ENCODE measurements around the gene DNAH14.

The DNAH14 gene

DNA sequence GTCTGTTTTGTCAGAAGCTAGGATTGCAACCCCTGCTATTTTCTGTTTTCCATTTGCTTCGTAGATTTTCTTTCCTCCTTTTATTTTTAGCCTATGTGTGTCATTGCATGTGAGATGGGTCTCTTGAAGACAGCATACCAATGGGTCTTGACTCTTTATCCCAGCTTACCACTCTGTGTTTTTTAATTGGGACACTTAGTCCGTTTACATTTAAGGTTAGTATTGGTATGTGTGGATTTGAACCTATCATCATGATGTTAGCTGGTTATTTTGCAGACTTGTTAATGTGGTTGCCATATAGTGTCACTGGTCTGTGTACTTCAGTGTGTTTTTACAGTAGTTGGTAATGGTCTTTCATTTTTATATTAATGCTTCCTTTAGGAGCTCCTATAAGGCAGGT is 141.5 kb downstream of the DNAH14 start:
- no peaks in the 10 kb centered on the region for H3K79me1 ChIP-seq (ENCODE audit: low read length)
- no peak overlapping the region for H2BK120ac ChIP-seq (ENCODE audit: low read depth, low read length)
- DNase-seq: no peak
- H3K79me2 ChIP-seq (ENCODE audit: control insufficient read depth, insufficient read depth, low read length): no peaks in the 10 kb centered on the region
- H3K18ac ChIP-seq (ENCODE audit: low read length): no peak overlapping the region
- H3K4me2 ChIP-seq (ENCODE audit: low read length): no peak overlapping the region
- no peak overlapping the region for H2BK15ac ChIP-seq (replicated peaks; ENCODE audit: low read depth)
- H3K27ac ChIP-seq (ENCODE audit: low read depth, low read length): no peak overlapping the region
- H2AK5ac ChIP-seq (ENCODE audit: low read length): no peak overlapping the region
- no CpG with 5 or more reads among the region's 2 CpGs for WGBS (ENCODE audit: extremely low coverage, insufficient coverage, low lambda C conversion rate)
- no peak overlapping the region for H4K5ac ChIP-seq (ENCODE audit: low read length)
- no peak overlapping the region for H2BK5ac ChIP-seq (ENCODE audit: low read length)
- H3K56ac ChIP-seq (ENCODE audit: low read length): no peak overlapping the region
- H3K23ac ChIP-seq (ENCODE audit: low read length): no peak overlapping the region
- H3K4ac ChIP-seq (ENCODE audit: low read depth, low read length): no peak overlapping the region
- no peaks in the 10 kb centered on the region for H3K27me3 ChIP-seq (ENCODE audit: insufficient read depth, low read length, poor library complexity)
- H4K8ac ChIP-seq (ENCODE audit: low read depth, low read length): no peak overlapping the region
- no peak overlapping the region for H3K9ac ChIP-seq (ENCODE audit: low read length)
- H3K4me3 ChIP-seq (ENCODE audit: low read length): no peak overlapping the region
- no peaks in the 10 kb centered on the region for H3K36me3 ChIP-seq (ENCODE audit: control insufficient read depth, insufficient read depth, low read length)
- no peaks in the 10 kb centered on the region for H3K4me1 ChIP-seq (ENCODE audit: control insufficient read depth, low read depth, low read length)

DNA sequence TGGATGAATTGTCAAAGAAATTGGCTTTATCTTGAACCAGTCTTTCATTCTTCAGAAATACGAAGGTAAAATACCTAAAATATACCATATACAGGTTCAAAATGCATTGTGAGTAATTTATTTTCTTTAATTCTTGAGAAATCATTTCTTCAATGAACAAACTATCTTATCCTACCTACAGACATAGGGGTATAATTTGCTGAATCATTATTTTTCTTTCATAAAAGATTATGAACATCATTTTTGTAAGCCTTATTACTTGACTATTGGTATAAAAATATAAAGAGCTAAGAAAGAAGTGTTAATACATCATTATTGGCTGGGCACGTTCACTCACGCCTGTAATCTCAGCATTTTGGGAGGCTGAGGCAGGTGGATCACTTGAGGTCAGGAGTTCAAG is 167.7 kb downstream of the DNAH14 start:
- WGBS (ENCODE audit: extremely low coverage, insufficient coverage, low lambda C conversion rate): no CpG with 5 or more reads among the region's 3 CpGs
- H3K56ac ChIP-seq (ENCODE audit: low read length): no peak overlapping the region

DNA sequence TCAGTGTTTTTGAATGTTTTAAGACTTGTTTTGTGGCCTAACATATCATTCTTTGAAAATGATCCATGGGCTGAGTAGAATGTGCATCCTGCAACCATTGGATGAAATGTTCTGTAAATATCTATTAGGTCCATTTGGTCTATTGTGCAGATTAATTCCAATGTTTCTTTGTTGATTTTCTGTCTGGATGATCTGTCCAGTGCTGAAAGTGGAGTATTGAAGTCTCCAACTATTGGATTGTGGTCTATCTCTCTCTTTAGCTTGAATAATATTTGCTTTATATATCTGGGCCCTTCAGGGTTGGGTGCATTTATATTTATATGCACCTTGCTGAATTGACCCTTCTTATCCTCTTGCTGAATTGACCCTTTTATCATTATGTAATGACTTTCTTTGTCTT is 181.5 kb downstream of the DNAH14 start:
- Histone ChIP-seq H3K27ac (ENCODE audit: low read depth, low read length) (no peak overlapping the region), H2BK5ac (ENCODE audit: low read length) (no peak overlapping the region), H3K18ac (ENCODE audit: low read length) (no peak overlapping the region), H3K79me1 (ENCODE audit: low read length) (no peaks in the 10 kb centered on the region), H3K56ac (ENCODE audit: low read length) (no peak overlapping the region), H3K4me3 (ENCODE audit: low read length) (no peak overlapping the region), H3K4me1 (ENCODE audit: control insufficient read depth, low read depth, low read length) (no peaks in the 10 kb centered on the region), H3K23ac (ENCODE audit: low read length) (no peak overlapping the region), H2BK120ac (ENCODE audit: low read depth, low read length) (no peak overlapping the region), H2BK15ac (replicated peaks; ENCODE audit: low read depth) (no peak overlapping the region), H3K4ac (ENCODE audit: low read depth, low read length) (no peak overlapping the region), H4K5ac (ENCODE audit: low read length) (no peak overlapping the region), H3K4me2 (ENCODE audit: low read length) (no peak overlapping the region), H3K36me3 (ENCODE audit: control insufficient read depth, insufficient read depth, low read length) (no peaks in the 10 kb centered on the region), H3K79me2 (ENCODE audit: control insufficient read depth, insufficient read depth, low read length) (no peaks in the 10 kb centered on the region), H2AK5ac (ENCODE audit: low read length) (no peak overlapping the region), H3K27me3 (ENCODE audit: insufficient read depth, low read length, poor library complexity) (no peaks in the 10 kb centered on the region), H3K9ac (ENCODE audit: low read length) (no peak overlapping the region), H4K8ac (ENCODE audit: low read depth, low read length) (no peak overlapping the region)
- DNase-seq: no peak

More for the DNA sequence above, 167.7 kb downstream of the DNAH14 start:
- no peak overlapping the region for H3K23ac ChIP-seq (ENCODE audit: low read length)
- H3K27ac ChIP-seq (ENCODE audit: low read depth, low read length): no peak overlapping the region
- no peak overlapping the region for H3K18ac ChIP-seq (ENCODE audit: low read length)
- H3K79me1 ChIP-seq (ENCODE audit: low read length): no peaks in the 10 kb centered on the region
- no peaks in the 10 kb centered on the region for H3K27me3 ChIP-seq (ENCODE audit: insufficient read depth, low read length, poor library complexity)
- H3K4me3 ChIP-seq (ENCODE audit: low read length): no peak overlapping the region
- no peak overlapping the region for H2AK5ac ChIP-seq (ENCODE audit: low read length)
- H2BK120ac ChIP-seq (ENCODE audit: low read depth, low read length): no peak overlapping the region
- no peak overlapping the region for H4K5ac ChIP-seq (ENCODE audit: low read length)
- DNase-seq: no peak
- H3K4me1 ChIP-seq (ENCODE audit: control insufficient read depth, low read depth, low read length): no peaks in the 10 kb centered on the region
- no peak overlapping the region for H4K8ac ChIP-seq (ENCODE audit: low read depth, low read length)
- no peaks in the 10 kb centered on the region for H3K79me2 ChIP-seq (ENCODE audit: control insufficient read depth, insufficient read depth, low read length)
- H3K36me3 ChIP-seq (ENCODE audit: control insufficient read depth, insufficient read depth, low read length): no peaks in the 10 kb centered on the region
- H2BK15ac ChIP-seq (replicated peaks; ENCODE audit: low read depth): no peak overlapping the region
- H3K4ac ChIP-seq (ENCODE audit: low read depth, low read length): no peak overlapping the region
- H2BK5ac ChIP-seq (ENCODE audit: low read length): no peak overlapping the region
- H3K4me2 ChIP-seq (ENCODE audit: low read length): no peak overlapping the region
- H3K9ac ChIP-seq (ENCODE audit: low read length): no peak overlapping the region

DNA sequence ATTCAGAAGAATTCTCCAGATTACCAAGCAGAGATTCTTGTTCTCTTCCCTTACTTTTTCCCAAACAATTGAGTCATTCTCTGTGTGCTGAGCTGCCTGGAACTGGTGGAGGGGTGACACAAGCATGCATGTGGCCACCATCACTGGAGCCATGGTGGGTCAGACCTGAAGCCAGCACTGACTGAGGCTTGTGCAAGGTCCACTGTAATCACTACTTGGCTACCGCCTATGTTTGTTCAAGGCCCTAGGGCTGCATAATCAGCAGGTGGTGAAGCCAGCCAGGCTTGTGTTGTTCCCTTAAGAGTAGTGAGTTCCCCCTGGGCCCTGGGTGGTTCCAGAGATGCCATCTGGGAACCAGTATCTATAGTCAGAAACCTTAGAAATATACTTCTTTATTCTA is 183.8 kb downstream of the DNAH14 start:
- Histone ChIP-seq H3K79me2 (ENCODE audit: control insufficient read depth, insufficient read depth, low read length) (no peaks in the 10 kb centered on the region), H2BK5ac (ENCODE audit: low read length) (no peak overlapping the region), H3K4me2 (ENCODE audit: low read length) (no peak overlapping the region), H3K27ac (ENCODE audit: low read depth, low read length) (no peak overlapping the region), H3K56ac (ENCODE audit: low read length) (no peak overlapping the region), H4K8ac (ENCODE audit: low read depth, low read length) (no peak overlapping the region), H3K4ac (ENCODE audit: low read depth, low read length) (no peak overlapping the region), H2BK15ac (replicated peaks; ENCODE audit: low read depth) (no peak overlapping the region), H4K5ac (ENCODE audit: low read length) (no peak overlapping the region), H2BK120ac (ENCODE audit: low read depth, low read length) (no peak overlapping the region), H3K18ac (ENCODE audit: low read length) (no peak overlapping the region), H3K4me3 (ENCODE audit: low read length) (no peak overlapping the region), H3K9ac (ENCODE audit: low read length) (no peak overlapping the region), H3K79me1 (ENCODE audit: low read length) (no peaks in the 10 kb centered on the region), H3K23ac (ENCODE audit: low read length) (no peak overlapping the region), H3K36me3 (ENCODE audit: control insufficient read depth, insufficient read depth, low read length) (no peaks in the 10 kb centered on the region), H3K4me1 (ENCODE audit: control insufficient read depth, low read depth, low read length) (no peaks in the 10 kb centered on the region), H2AK5ac (ENCODE audit: low read length) (no peak overlapping the region), H3K27me3 (ENCODE audit: insufficient read depth, low read length, poor library complexity) (no peaks in the 10 kb centered on the region)
- WGBS (ENCODE audit: extremely low coverage, insufficient coverage, low lambda C conversion rate): no CpG with 5 or more reads among the region's 1 CpG
- DNase-seq: no peak

DNA sequence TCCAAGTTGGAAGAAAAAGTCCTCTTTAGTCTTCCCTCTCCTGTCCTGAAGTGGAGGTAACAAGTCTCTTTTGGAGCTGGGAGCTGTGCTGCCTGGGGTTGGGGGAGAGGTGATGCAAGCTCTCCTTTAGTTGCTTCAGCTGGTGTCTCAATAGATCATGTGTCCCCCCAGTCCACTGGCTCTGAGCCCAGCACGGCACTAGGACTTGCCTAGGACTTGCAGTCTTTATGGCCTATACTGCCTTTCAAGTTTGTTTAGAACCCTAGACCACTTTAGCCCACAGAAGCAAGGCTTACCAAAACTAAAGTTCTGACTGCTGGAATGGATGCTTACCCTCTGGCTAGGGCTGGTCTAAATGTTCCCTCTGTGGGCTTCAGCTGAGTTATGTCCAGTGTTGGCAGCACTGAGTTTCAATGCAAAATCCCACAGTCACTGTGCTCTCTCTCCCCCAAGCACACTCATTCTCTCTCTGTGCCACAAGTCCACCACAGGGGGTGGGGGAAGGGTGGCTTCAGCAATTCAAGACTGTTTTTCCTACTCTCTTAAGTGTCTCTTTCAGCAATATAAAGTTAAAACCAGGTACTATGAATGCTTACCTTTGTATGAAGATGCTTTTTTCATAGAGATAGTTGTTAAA is 185.0 kb downstream of the DNAH14 start:
- no peaks in the 10 kb centered on the region for H3K27me3 ChIP-seq (ENCODE audit: insufficient read depth, low read length, poor library complexity)
- H3K79me2 ChIP-seq (ENCODE audit: control insufficient read depth, insufficient read depth, low read length): no peaks in the 10 kb centered on the region
- H3K9ac ChIP-seq (ENCODE audit: low read length): no peak overlapping the region
- H3K4me1 ChIP-seq (ENCODE audit: control insufficient read depth, low read depth, low read length): no peaks in the 10 kb centered on the region
- no peak overlapping the region for H2BK15ac ChIP-seq (replicated peaks; ENCODE audit: low read depth)
- no peak overlapping the region for H2BK5ac ChIP-seq (ENCODE audit: low read length)
- H3K18ac ChIP-seq (ENCODE audit: low read length): no peak overlapping the region
- no CpG with 5 or more reads among the region's 1 CpG for WGBS (ENCODE audit: extremely low coverage, insufficient coverage, low lambda C conversion rate)
- H3K56ac ChIP-seq (ENCODE audit: low read length): no peak overlapping the region
- DNase-seq: no peak
- no peak overlapping the region for H4K5ac ChIP-seq (ENCODE audit: low read length)
- H3K27ac ChIP-seq (ENCODE audit: low read depth, low read length): no peak overlapping the region
- H3K4ac ChIP-seq (ENCODE audit: low read depth, low read length): no peak overlapping the region
- H2BK120ac ChIP-seq (ENCODE audit: low read depth, low read length): no peak overlapping the region
- no peak overlapping the region for H4K8ac ChIP-seq (ENCODE audit: low read depth, low read length)
- H3K36me3 ChIP-seq (ENCODE audit: control insufficient read depth, insufficient read depth, low read length): no peaks in the 10 kb centered on the region
- H3K4me3 ChIP-seq (ENCODE audit: low read length): no peak overlapping the region
- no peaks in the 10 kb centered on the region for H3K79me1 ChIP-seq (ENCODE audit: low read length)
- no peak overlapping the region for H3K23ac ChIP-seq (ENCODE audit: low read length)
- no peak overlapping the region for H2AK5ac ChIP-seq (ENCODE audit: low read length)
- no peak overlapping the region for H3K4me2 ChIP-seq (ENCODE audit: low read length)

DNA sequence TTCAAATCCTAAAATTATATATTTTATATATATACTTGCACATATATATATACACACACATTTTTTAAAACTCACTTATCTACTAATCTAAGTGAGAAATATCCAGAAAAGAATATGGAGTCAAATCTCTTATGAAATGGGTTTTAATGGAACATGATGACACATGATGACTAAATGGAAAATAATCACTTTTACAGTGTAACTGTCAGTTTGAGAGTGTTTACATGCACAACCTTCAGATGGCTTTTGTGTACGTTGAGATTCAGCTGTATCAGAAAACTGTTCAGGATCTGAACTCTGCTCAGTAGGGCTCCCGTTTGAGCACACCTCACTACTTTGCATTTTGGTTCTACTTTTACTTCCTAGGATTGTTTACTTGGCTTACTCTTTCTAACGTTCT is 189.8 kb downstream of the DNAH14 start:
- no peak overlapping the region for H4K5ac ChIP-seq (ENCODE audit: low read length)
- no peaks in the 10 kb centered on the region for H3K4me1 ChIP-seq (ENCODE audit: control insufficient read depth, low read depth, low read length)

More for the DNA sequence above, 189.8 kb downstream of the DNAH14 start:
- Histone ChIP-seq H2BK120ac (ENCODE audit: low read depth, low read length) (no peak overlapping the region), H3K18ac (ENCODE audit: low read length) (no peak overlapping the region), H3K56ac (ENCODE audit: low read length) (no peak overlapping the region), H3K4me2 (ENCODE audit: low read length) (no peak overlapping the region), H2BK15ac (replicated peaks; ENCODE audit: low read depth) (no peak overlapping the region), H2BK5ac (ENCODE audit: low read length) (no peak overlapping the region), H3K9ac (ENCODE audit: low read length) (no peak overlapping the region), H3K27me3 (ENCODE audit: insufficient read depth, low read length, poor library complexity) (no peaks in the 10 kb centered on the region), H4K8ac (ENCODE audit: low read depth, low read length) (no peak overlapping the region), H3K4ac (ENCODE audit: low read depth, low read length) (no peak overlapping the region), H3K79me2 (ENCODE audit: control insufficient read depth, insufficient read depth, low read length) (no peaks in the 10 kb centered on the region), H3K36me3 (ENCODE audit: control insufficient read depth, insufficient read depth, low read length) (no peaks in the 10 kb centered on the region), H3K23ac (ENCODE audit: low read length) (no peak overlapping the region), H3K4me3 (ENCODE audit: low read length) (no peak overlapping the region), H2AK5ac (ENCODE audit: low read length) (no peak overlapping the region), H3K27ac (ENCODE audit: low read depth, low read length) (no peak overlapping the region), H3K79me1 (ENCODE audit: low read length) (no peaks in the 10 kb centered on the region)
- WGBS (ENCODE audit: extremely low coverage, insufficient coverage, low lambda C conversion rate): no CpG with 5 or more reads among the region's 3 CpGs
- no peak for DNase-seq

All from mesendoderm (in vitro differentiated cells).